Neutrophil (primary cell): Measurements from ENCODE around the gene MXI1.

Source experiments
- H3K27ac ChIP-seq: fragments of 200-600 bp; sonication (generic); 2 replicates; pipeline ENCODE4 v1.5.1; 2016; ENCODE audit warnings: mild to moderate bottlenecking, moderate library complexity
- H3K27me3 ChIP-seq: fragments of 200-600 bp; sonication (generic); 2 replicates; pipeline ENCODE4 v1.6.0; 2016; ENCODE audit warnings: mild to moderate bottlenecking
- H3K36me3 ChIP-seq: fragments of 200-600 bp; sonication (generic); 2 replicates; pipeline ENCODE4 v1.5.1; 2017
- H3K4me1 ChIP-seq, 2 experiments: fragments of 200-600 bp in 1 of 2; sonication (generic) in 1 of 2; 1 replicate in 1 of 2; 2 replicates in 1 of 2; pipeline versions ENCODE4 v1.5.1 to v1.6.1; 2013 to 2016; ENCODE audit warnings: low read depth in 1 of 2, low read length in 1 of 2, mild to moderate bottlenecking in 1 of 2, moderate library complexity in 1 of 2; ENCODE audit not compliant: control insufficient read depth in 1 of 2, insufficient read depth in 1 of 2
- H3K4me3 ChIP-seq, 2 experiments: fragments of 200-600 bp in 1 of 2; sonication (generic) in 1 of 2; 1 replicate in 1 of 2; 2 replicates in 1 of 2; pipeline ENCODE4 v1.5.1; 2013 to 2016; ENCODE audit warnings: low read depth in 1 of 2, low read length in 1 of 2, mild to moderate bottlenecking in 1 of 2, moderate library complexity in 1 of 2
- H3K9me3 ChIP-seq: fragments of 200-600 bp; sonication (generic); 2 replicates; pipeline ENCODE4 v1.5.1; 2016
- TF ChIP-seq, protein P1 (sequence below): fragments of 200-600 bp; sonication (generic); IDR thresholded peaks from 2 replicates; pipeline ENCODE4 v1.5.1; 2016; ENCODE audit warnings: antibody characterized with exemption

Gene MXI1

DNA sequence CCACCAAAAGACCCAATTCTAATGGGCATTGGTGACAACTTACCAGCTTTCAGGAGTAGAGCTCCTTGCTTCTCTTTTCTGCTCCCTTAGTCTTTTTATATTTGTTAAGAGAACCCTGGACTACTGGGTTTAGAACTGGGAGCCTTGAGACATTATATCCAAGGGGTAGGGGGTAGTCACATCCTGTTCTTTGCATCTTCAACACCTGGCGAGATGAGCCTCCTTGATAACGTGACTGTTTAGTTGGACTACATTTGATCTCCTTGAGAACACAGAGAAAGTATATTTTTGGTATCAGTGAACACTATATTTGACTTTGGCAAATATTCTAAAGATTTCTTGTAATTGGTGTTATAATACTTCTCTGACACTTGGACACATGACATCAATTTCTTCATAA lies 106.3 kb downstream of the MXI1 start:
- Histone ChIP-seq H3K27me3 (no peaks in the 10 kb centered on the region), H3K27ac (no peak overlapping the region), H3K9me3 (no peaks in the 10 kb centered on the region), H3K36me3 (no peaks in the 10 kb centered on the region), H3K4me3 (no peak overlapping the region), H3K4me1 (peaks cover 0 to 11% of the 10 kb centered on the region in 2 experiments)
- TF ChIP-seq, protein P1, sequence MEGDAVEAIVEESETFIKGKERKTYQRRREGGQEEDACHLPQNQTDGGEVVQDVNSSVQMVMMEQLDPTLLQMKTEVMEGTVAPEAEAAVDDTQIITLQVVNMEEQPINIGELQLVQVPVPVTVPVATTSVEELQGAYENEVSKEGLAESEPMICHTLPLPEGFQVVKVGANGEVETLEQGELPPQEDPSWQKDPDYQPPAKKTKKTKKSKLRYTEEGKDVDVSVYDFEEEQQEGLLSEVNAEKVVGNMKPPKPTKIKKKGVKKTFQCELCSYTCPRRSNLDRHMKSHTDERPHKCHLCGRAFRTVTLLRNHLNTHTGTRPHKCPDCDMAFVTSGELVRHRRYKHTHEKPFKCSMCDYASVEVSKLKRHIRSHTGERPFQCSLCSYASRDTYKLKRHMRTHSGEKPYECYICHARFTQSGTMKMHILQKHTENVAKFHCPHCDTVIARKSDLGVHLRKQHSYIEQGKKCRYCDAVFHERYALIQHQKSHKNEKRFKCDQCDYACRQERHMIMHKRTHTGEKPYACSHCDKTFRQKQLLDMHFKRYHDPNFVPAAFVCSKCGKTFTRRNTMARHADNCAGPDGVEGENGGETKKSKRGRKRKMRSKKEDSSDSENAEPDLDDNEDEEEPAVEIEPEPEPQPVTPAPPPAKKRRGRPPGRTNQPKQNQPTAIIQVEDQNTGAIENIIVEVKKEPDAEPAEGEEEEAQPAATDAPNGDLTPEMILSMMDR = no peak

DNA sequence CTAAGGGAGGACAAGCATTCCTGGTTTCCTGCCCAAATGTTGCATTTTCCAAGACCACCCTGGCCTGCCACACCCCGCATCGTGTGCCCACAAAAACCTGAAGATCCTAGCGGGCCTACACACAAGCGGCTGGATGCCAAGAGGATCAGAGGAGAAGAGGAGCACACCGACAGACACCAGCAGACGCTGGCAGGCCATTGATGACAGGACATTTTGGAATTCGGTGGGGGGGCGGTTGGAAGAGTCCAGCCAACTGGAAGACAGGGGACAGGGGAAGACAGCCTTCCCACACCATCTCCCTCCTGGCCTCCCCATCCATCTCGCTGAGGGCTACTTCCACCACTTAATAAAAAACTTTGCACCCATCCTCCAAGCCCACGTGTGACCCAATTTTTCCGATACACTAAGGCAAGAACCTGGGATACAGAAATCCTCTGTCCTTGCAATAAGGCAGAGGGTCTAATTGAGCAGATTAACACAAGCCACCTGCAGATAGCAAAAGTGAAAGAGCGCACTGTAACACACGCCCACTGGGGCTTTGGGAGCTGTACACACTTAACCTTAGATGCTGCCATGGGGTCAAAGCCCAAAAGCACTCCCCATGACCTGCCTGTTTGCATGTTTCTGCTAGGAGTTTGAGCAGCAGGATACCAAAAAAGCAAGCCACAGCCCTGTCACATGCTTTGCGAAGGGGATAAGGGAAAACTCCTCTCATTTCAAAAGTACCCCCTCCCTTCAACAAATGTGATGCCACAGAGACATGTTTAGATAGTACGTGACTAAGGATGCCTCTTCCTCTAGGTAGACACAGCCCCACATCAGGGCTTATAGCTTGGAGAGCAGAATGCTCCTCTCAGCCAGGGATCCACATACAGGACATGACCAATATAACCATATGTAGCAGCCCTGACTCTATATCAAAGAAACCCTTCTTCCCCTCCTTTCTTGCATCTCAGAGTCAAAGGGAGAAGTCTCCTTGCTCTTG lies 110.8 kb downstream of the MXI1 start:
- no peaks in the 10 kb centered on the region for H3K36me3 ChIP-seq
- no peak overlapping the region for H3K27ac ChIP-seq
- no peaks in the 10 kb centered on the region for H3K4me1 ChIP-seq
- no peak overlapping the region for H3K4me3 ChIP-seq
- H3K27me3 ChIP-seq = no peaks in the 10 kb centered on the region
- TF ChIP-seq, protein P1 = no peak
- H3K9me3 ChIP-seq = no peaks in the 10 kb centered on the region

DNA sequence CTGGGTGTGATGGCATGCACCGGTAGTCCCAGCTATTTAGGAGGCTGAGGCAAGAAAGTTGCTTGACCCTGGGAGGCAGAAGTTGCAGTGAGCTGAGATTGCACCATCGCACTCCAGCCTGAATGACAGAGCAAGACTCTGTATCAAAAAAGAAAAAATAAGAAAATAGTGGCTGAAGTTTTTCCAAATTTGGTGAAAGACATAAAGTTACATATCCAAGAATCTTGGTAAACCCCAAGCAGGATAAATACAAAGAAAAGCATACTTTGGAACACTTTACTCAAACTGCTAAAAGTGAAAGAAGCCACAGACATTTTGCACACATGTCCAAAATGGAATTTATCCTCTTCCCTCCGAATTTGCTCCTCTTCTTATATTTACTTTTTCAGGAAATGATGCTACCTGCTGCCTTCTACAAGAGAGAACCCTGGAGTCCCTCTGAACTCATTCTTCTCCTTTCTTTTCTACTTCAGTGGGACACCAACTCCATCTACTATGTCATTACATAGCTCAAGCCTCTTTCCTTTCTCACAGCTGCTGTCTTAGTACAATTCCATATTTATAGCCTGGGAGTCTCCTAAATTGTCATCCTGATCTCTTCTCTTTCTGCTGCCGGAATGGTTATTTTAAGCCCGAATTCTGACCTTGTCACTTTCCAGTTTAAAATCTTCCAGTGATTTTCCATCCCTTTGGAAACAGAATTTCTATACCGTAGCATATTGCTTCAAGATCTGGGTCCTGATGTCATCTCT lies 114.6 kb downstream of the MXI1 start:
- Histone ChIP-seq H3K4me3 (no peak overlapping the region), H3K36me3 (no peaks in the 10 kb centered on the region), H3K9me3 (no peaks in the 10 kb centered on the region), H3K4me1 (no peaks in the 10 kb centered on the region), H3K27me3 (peaks cover 3% of the 10 kb centered on the region), H3K27ac (no peak overlapping the region)
- TF ChIP-seq, protein P1 = no peak

DNA sequence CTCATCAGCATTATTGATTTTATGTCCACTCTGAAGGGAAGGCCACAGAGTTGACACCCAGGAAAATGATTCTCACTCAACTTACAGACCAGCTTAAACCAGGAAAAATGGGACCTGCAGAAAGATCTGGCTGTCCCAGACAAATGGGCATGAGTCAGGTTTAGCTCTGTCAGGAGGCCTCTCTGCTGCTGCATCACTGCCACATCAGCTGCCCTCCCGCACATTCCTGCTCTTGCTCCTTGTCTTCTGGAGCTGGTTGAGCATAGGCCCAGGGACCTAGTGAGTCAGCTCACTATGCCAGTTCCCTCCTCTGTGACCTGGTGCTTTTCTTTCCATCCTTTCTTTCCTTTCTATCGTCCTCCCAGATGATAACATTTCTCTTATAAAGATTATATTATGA lies 116.1 kb downstream of the MXI1 start:
- no peaks in the 10 kb centered on the region for H3K36me3 ChIP-seq
- TF ChIP-seq, protein P1 = no peak
- H3K9me3 ChIP-seq = no peaks in the 10 kb centered on the region
- H3K4me3 ChIP-seq = no peak overlapping the region
- no peak overlapping the region for H3K27ac ChIP-seq
- no peaks in the 10 kb centered on the region for H3K4me1 ChIP-seq
- peaks cover 5% of the 10 kb centered on the region for H3K27me3 ChIP-seq

DNA sequence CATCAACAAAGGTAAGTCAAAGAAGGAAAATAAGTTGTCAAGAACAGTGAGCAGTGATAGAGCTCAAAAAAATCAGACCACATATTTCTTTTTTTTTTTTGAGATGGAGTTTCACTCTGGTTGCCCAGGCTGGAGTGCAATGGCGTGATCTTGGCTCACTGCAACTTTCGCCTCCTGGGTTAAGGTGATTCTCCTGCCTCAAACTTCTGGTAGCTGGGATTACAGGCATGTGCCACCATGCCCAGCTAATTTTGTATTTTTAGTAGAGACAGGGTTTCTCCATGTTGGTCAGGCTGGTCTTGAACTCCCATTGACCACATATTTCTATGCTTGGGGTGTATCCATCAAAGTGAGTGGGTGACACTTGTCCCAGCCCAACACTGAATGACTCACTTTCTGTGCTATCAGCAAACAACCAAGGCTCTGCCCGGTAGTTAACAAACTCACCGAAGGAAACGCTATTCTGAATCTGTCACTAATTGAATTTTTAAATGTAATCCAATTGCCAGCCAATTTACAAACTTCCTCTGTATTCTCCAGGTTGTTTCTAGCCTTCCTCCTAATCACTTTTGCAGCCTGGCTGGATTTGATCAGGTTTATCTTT lies 116.9 kb downstream of the MXI1 start:
- H3K36me3 ChIP-seq = no peaks in the 10 kb centered on the region
- peaks cover 5% of the 10 kb centered on the region for H3K27me3 ChIP-seq
- H3K9me3 ChIP-seq = no peaks in the 10 kb centered on the region
- H3K27ac ChIP-seq = no peak overlapping the region
- TF ChIP-seq, protein P1 = no peak
- no peaks in the 10 kb centered on the region for H3K4me1 ChIP-seq
- H3K4me3 ChIP-seq = no peak overlapping the region
